ENCODE data around the gene PTPRK. TPM values are rescaled to one million over a fixed set of nuclear protein-coding genes. Genes with fewer than 3 reads are reported as not detected.

PTPRK gene
- total and polyA plus RNA-seq, 12 donors: 3.2 to 22.4 (median 15.0) TPM

DNA sequence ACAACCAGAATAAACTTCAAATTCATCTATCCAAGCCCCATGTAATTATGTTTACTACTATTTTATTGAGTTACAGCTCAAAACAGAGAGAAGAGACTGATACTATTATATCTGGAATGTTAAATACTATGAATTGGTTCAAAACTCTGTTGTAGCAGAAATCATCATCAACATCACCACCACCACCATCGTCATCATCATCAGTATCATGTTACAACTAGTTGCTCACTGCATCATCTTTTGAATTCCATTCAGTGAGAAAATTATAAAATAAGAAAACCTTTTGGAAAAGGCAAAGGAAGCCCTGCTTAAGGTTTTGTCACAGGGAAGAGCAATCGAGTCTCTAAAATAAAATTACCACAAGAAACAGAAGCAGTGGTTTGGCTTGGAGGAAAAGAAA, 583.3 kb downstream of the PTPRK start:
- WGBS, 4 donors: 72 to 92% (median 89%) methylated on average over 2 of the region's 2 CpGs
- intact Hi-C loops (cut with DNase I): no loop called here
- DNase-seq: no peak
- TF ChIP-seq, protein P1, sequence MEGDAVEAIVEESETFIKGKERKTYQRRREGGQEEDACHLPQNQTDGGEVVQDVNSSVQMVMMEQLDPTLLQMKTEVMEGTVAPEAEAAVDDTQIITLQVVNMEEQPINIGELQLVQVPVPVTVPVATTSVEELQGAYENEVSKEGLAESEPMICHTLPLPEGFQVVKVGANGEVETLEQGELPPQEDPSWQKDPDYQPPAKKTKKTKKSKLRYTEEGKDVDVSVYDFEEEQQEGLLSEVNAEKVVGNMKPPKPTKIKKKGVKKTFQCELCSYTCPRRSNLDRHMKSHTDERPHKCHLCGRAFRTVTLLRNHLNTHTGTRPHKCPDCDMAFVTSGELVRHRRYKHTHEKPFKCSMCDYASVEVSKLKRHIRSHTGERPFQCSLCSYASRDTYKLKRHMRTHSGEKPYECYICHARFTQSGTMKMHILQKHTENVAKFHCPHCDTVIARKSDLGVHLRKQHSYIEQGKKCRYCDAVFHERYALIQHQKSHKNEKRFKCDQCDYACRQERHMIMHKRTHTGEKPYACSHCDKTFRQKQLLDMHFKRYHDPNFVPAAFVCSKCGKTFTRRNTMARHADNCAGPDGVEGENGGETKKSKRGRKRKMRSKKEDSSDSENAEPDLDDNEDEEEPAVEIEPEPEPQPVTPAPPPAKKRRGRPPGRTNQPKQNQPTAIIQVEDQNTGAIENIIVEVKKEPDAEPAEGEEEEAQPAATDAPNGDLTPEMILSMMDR (IDR thresholded peaks at IDR 0.05): no peak
- no peak for TF ChIP-seq POLR2A (IDR thresholded peaks at IDR 0.05)
- H3K4me1 ChIP-seq (replicated peaks in 1 of 2): no peaks in the 10 kb centered on the region
- H3K9me3 ChIP-seq (replicated peaks in 1 of 3): no peaks in the 10 kb centered on the region
- H3K4me3 ChIP-seq: no peak overlapping the region
- H3K27me3 ChIP-seq: no peaks in the 10 kb centered on the region
- no peaks in the 10 kb centered on the region for H3K36me3 ChIP-seq (replicated peaks in 1 of 2)
- H3K27ac ChIP-seq: no peak overlapping the region

DNA sequence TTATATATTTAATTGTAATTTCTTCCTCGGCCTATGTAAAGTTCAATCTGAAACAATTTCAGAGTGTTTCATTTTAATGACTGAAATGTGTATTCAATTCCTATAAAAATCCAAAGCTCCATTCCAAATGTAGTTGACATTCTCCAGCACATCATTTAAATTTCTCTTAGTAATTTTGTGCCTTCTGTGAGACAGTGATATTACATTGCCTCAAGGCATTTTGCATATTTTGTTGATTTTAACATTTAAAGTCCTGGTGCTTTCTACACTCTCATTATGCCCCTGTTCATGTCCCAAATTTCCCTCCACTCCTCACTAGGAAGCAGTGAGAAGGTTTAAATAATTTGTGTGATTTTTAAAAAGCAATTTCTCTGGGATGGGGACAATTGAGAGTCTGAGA, 585.4 kb downstream of the PTPRK start:
- no peak overlapping the region for H3K27ac ChIP-seq
- TF ChIP-seq, protein P1 (IDR thresholded peaks at IDR 0.05): no peak
- no peak for TF ChIP-seq POLR2A (IDR thresholded peaks at IDR 0.05)
- no peak for DNase-seq

DNA sequence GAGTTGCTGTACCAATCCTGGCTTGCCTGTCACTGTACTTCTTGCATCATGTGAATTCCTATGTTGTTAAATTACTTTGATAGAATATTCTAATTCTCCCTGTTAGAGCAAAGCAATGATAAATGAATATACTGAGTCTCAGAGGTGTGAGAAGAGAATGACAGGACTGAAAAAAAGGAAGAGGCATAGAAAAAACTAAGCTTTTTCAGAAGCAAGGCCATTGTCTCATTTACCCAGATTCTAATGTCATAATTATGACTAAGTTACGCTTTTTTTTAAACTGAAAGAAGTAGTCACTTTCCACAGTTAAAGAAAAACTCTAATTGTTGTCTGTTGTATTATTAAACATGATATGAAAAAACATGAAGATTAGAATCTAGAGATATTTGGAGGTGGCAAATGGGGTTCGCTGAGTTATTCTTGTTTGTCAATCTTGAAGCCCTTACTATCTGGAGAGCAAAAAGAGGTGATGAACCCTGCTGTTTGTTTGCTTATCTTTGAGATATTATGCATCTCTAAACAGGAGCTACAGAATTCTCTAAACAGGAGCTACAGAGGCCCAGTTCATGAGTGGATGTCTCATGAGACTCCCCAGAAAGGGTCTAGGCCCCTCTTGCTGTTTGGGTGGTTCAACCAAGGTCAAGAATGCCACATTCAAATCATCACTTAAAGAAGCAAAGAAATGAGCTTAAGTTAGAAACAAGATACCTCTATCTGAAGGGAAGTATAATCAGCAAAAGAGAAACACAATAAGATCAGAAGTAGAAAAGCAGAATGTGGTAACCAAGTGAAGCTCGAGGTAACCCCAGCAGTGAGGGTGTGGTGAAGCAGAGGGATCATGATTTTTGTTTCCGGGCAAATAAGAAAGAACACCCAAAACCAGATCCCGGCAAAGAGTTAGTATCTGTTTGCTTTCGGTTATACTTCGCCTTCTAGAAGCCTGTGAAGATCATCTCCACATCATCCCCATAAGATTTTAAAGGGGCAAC, 586.3 kb downstream of the PTPRK start:
- H3K4me1 ChIP-seq (replicated peaks in 1 of 2): no peaks in the 10 kb centered on the region
- H3K4me3 ChIP-seq: no peak overlapping the region
- no peaks in the 10 kb centered on the region for H3K27me3 ChIP-seq
- WGBS, 4 donors: 83 to 93% (median 86%) methylated on average over 7 of the region's 7 CpGs
- no peak overlapping the region for H3K27ac ChIP-seq
- no peak for DNase-seq
- intact Hi-C loops (cut with DNase I): no loop called here
- TF ChIP-seq POLR2A (IDR thresholded peaks at IDR 0.05): no peak
- TF ChIP-seq, protein P1 (IDR thresholded peaks at IDR 0.05): no peak
- no peaks in the 10 kb centered on the region for H3K36me3 ChIP-seq (replicated peaks in 1 of 2)
- no peaks in the 10 kb centered on the region for H3K9me3 ChIP-seq (replicated peaks in 1 of 3)

More for the DNA sequence above, 585.4 kb downstream of the PTPRK start:
- H3K36me3 ChIP-seq (replicated peaks in 1 of 2): no peaks in the 10 kb centered on the region
- no peaks in the 10 kb centered on the region for H3K9me3 ChIP-seq (replicated peaks in 1 of 3)
- WGBS, 4 donors: 73 to 92% (median 84%) methylated on average over 1 of the region's 1 CpG
- H3K27me3 ChIP-seq: no peaks in the 10 kb centered on the region
- intact Hi-C loops (cut with DNase I): no loop called here
- no peaks in the 10 kb centered on the region for H3K4me1 ChIP-seq (replicated peaks in 1 of 2)
- H3K4me3 ChIP-seq: no peak overlapping the region

DNA sequence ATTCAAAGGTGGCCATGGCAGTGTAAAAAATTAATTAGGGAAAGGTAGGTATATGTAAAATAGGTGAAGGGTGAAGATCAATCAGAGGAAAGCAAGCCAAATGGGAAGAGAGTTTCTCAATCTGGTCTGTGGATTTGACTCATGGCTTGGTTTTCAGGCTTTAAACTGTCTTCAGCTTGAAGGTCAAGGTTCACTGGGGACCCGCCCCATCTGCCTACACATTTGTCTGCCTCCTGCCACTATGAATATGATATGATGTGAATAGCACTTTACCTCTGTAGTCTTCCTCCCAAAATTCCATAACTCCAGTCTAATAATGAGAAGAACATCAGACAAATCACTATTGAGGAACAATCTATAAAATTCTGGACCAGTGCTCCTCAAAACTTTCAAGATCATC, 587.3 kb downstream of the PTPRK start:
- TF ChIP-seq POLR2A (IDR thresholded peaks at IDR 0.05): no peak
- TF ChIP-seq, protein P1 (IDR thresholded peaks at IDR 0.05): no peak
- intact Hi-C loops (cut with DNase I): no loop called here
- 68 to 92% (median 79%) methylated on average over 1 of the region's 1 CpG for WGBS, 4 donors
- no peaks in the 10 kb centered on the region for H3K27me3 ChIP-seq
- no peak overlapping the region for H3K27ac ChIP-seq
- H3K4me1 ChIP-seq (replicated peaks in 1 of 2): no peaks in the 10 kb centered on the region
- H3K36me3 ChIP-seq (replicated peaks in 1 of 2): no peaks in the 10 kb centered on the region
- no peak for DNase-seq
- H3K9me3 ChIP-seq (replicated peaks in 1 of 3): no peaks in the 10 kb centered on the region
- no peak overlapping the region for H3K4me3 ChIP-seq
